Measurements from ENCODE around the gene DAZL. TPM values are rescaled to one million over a fixed set of nuclear protein-coding genes. Genes with fewer than 3 reads are reported as not detected.

The DAZL gene
- total and polyA plus RNA-seq, 8 donors: not detected

- no peak overlapping the region for H3K4me3 ChIP-seq
- DNase-seq: no peak
- intact Hi-C loops (cut with DNase I): loop anchor here in 1 of 3 donors (5.0 kb wide), 2 partner anchors 258 to 273 kb away; no protein-coding TSS in a partner anchor
- no peaks in the 10 kb centered on the region for H3K9me3 ChIP-seq
- H3K4me1 ChIP-seq: no peaks in the 10 kb centered on the region
- ATAC-seq: no peak
- no peaks in the 10 kb centered on the region for H3K27me3 ChIP-seq
- FAIRE-seq: no peak
- H3K27ac ChIP-seq: no peak overlapping the region
- WGBS, 2 donors: 64 to 73% methylated on average over 10 of the region's 10 CpGs
- TF ChIP-seq CTCF (IDR thresholded peaks at IDR 0.05): no peak
- H3K36me3 ChIP-seq: no peaks in the 10 kb centered on the region
Measured at GRCh38 chr3:16545413-16546185, 59.6 kb downstream of the DAZL start.

- Histone ChIP-seq H3K36me3 (no peaks in the 10 kb centered on the region), H3K4me3 (no peak overlapping the region), H3K27me3 (no peaks in the 10 kb centered on the region), H3K9me3 (no peaks in the 10 kb centered on the region), H3K27ac (no peak overlapping the region), H3K4me1 (no peaks in the 10 kb centered on the region)
- intact Hi-C loops (cut with DNase I): no loop called here
- ATAC-seq: no peak
- WGBS, 2 donors: 64 to 80% methylated on average over 6 of the region's 6 CpGs
- no peak for DNase-seq
- FAIRE-seq: no peak
- no peak for TF ChIP-seq CTCF (IDR thresholded peaks at IDR 0.05)
Measured at GRCh38 chr3:16543242-16543864, 61.9 kb downstream of the DAZL start.

- DNase-seq (no peak), FAIRE-seq (no peak), ATAC-seq (no peak)
- Histone ChIP-seq H3K4me3 (no peak overlapping the region), H3K36me3 (no peaks in the 10 kb centered on the region), H3K27ac (no peak overlapping the region), H3K27me3 (no peaks in the 10 kb centered on the region), H3K4me1 (no peaks in the 10 kb centered on the region), H3K9me3 (no peaks in the 10 kb centered on the region)
- no peak for TF ChIP-seq CTCF (IDR thresholded peaks at IDR 0.05)
- WGBS, 2 donors: 52 to 63% methylated on average over 4 of the region's 4 CpGs
- intact Hi-C loops (cut with DNase I): no loop called here
Measured at GRCh38 chr3:16538507-16538906, 66.7 kb downstream of the DAZL start.

- no peak for ATAC-seq
- WGBS, 2 donors: 63 to 70% methylated on average over 3 of the region's 3 CpGs
- Histone ChIP-seq H3K27ac (no peak overlapping the region), H3K27me3 (peaks cover 0 to 2% (median 0%) of the 10 kb centered on the region in 4 donors), H3K36me3 (no peaks in the 10 kb centered on the region), H3K4me3 (no peak overlapping the region), H3K4me1 (no peaks in the 10 kb centered on the region), H3K9me3 (no peaks in the 10 kb centered on the region)
- no peak for TF ChIP-seq CTCF (IDR thresholded peaks at IDR 0.05)
- intact Hi-C loops (cut with DNase I): no loop called here
- DNase-seq: no peak
- FAIRE-seq: no peak
Measured at GRCh38 chr3:16536996-16537395, 68.2 kb downstream of the DAZL start.

Other genes starting within 250 kb of the DAZL start
- gene RFTN1, start 91.7 kb downstream of the DAZL start, total RNA-seq: 10 to 100 TPM in 1 of 6 donors, 1 to 10 TPM in 5; 1.9 to 14.0 (median 2.8) TPM
- gene RFTN1, start 91.7 kb downstream of the DAZL start, polyA plus RNA-seq: 1 to 10 TPM; 3.0 to 4.1 TPM